Suppressor macrophage (primary cell): ENCODE results near the gene RHCE.
A peak's percentile ranks its signal among the peaks of the same experiment; 100 is the strongest.
"Not testable (repeated sequence)": the region's sequence is repeated elsewhere in the genome, so short reads cannot be mapped to it uniquely, and the experiment has no call there.

ENCODE experiments used
- DNase-seq, 4 experiments: peaks; one replicate each; pipeline ENCODE4 v3.0.0-alpha.2; 2020 to 2022

Gene RHCE

GRCh38 chr1:25397549-25397948 is 23.1 kb downstream of the RHCE start:
- not testable (repeated sequence) for DNase-seq

- no peak for DNase-seq
Observed at GRCh38 chr1:25392841-25393240, 27.8 kb downstream of the RHCE start.

- DNase-seq, result not testable (repeated sequence)
Observed at GRCh38 chr1:25389721-25390120, 30.9 kb downstream of the RHCE start.

GRCh38 chr1:25388691-25389090 is 31.9 kb downstream of the RHCE start:
- DNase-seq, result not testable (repeated sequence)

- DNase-seq, result not testable (repeated sequence)
Observed at GRCh38 chr1:25387096-25387495, 33.5 kb downstream of the RHCE start.

GRCh38 chr1:25383875-25384274 is 36.8 kb downstream of the RHCE start:
- DNase-seq, result not testable (repeated sequence)

- peak; percentile 68 to 89 (median 74) for DNase-seq
Observed at GRCh38 chr1:25383090-25383489, 37.5 kb downstream of the RHCE start.

- DNase-seq, result not testable (repeated sequence)
Observed at GRCh38 chr1:25382543-25382942, 38.1 kb downstream of the RHCE start.

- not testable (repeated sequence) for DNase-seq
Observed at GRCh38 chr1:25378367-25378766, 42.3 kb downstream of the RHCE start.

GRCh38 chr1:25371757-25372156 is 48.9 kb downstream of the RHCE start:
- not testable (repeated sequence) for DNase-seq

- peak in 3 of 4 experiments; percentile 31 to 51 (median 38) for DNase-seq
Observed at GRCh38 chr1:25369691-25370271, 50.8 kb downstream of the RHCE start.

GRCh38 chr1:25369241-25369640 is 51.4 kb downstream of the RHCE start:
- DNase-seq, result peak; percentile 3 to 14 (median 12)

- not testable (repeated sequence) for DNase-seq
Observed at GRCh38 chr1:25362634-25363559, 57.7 kb downstream of the RHCE start.

GRCh38 chr1:25361901-25362300 is 58.7 kb downstream of the RHCE start:
- no peak for DNase-seq

- peak in 1 of 4 experiments; percentile 9 for DNase-seq
Observed at GRCh38 chr1:25360596-25361581, 59.7 kb downstream of the RHCE start.

GRCh38 chr1:25356848-25357247 is 63.8 kb downstream of the RHCE start:
- DNase-seq, result no peak

- no peak for DNase-seq
Observed at GRCh38 chr1:25356441-25356840, 64.2 kb downstream of the RHCE start.

GRCh38 chr1:25355841-25356395 is 64.7 kb downstream of the RHCE start:
- no peak for DNase-seq

- no peak for DNase-seq
Observed at GRCh38 chr1:25349606-25350005, 71.0 kb downstream of the RHCE start.

GRCh38 chr1:25347556-25347955 is 73.1 kb downstream of the RHCE start:
- no peak for DNase-seq

- DNase-seq, result no peak
Observed at GRCh38 chr1:25343872-25344271, 76.8 kb downstream of the RHCE start.

- no peak for DNase-seq
Observed at GRCh38 chr1:25342846-25343245, 77.8 kb downstream of the RHCE start.
